HG02678 (cell line): Measurements from ENCODE around the gene EED.
"Not testable (repeated sequence)": the region's sequence is repeated elsewhere in the genome, so short reads cannot be mapped to it uniquely, and the experiment has no call there.

Experiments used
- ATAC-seq: cut with Tn5 transposase; IDR thresholded peaks from one replicate; pipeline ENCODE4 v1.9.1; 2021; ENCODE audit warnings: mild to moderate bottlenecking, moderate library complexity; ENCODE audit not compliant: unreplicated experiment

The EED gene

DNA sequence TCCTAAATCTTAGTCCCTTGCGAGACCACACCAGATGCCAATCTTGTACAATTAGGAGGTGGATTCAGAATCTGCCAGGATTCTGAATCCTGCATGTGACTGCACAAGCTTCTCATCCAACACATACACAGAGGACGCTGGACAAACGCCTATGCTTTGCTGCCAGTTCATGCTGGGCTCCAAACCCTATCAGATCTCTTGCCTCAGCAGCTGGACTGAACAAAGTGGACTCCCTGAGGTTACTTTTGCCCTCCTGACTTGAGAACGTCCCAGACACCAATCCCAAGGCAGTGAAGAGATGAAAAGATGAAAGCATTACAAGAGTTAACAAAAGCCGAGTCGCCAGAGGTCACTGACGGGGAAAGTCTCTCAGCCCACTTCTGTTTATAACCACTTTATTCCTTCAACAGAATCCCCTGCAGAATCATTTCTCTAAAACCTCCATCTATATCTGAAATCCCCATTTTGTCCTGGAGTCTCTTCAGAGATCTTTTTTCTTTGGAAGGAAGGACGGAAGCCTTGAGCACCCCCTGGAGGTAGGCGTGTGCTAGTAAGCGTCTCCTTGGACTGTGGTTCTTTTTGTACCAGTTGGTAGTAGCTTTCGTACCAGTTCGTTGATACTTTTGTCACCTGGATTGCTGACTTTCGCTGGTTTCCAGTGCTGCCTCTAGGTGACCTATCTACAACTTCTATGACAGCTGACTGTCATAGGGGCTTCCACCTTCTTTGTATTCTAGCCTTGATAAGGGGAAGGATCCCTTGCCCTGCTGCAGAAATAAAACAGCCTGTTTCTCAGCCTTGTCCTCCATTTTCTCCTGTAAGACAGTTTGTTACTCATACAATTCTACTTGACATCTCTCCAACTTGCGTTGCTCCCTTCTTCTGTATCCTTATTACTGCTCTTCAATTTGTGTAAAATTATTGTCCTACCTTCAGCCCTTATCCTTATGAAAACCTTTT lies 26.1 kb upstream of the EED start:
- ATAC-seq = peak; percentile 44

DNA sequence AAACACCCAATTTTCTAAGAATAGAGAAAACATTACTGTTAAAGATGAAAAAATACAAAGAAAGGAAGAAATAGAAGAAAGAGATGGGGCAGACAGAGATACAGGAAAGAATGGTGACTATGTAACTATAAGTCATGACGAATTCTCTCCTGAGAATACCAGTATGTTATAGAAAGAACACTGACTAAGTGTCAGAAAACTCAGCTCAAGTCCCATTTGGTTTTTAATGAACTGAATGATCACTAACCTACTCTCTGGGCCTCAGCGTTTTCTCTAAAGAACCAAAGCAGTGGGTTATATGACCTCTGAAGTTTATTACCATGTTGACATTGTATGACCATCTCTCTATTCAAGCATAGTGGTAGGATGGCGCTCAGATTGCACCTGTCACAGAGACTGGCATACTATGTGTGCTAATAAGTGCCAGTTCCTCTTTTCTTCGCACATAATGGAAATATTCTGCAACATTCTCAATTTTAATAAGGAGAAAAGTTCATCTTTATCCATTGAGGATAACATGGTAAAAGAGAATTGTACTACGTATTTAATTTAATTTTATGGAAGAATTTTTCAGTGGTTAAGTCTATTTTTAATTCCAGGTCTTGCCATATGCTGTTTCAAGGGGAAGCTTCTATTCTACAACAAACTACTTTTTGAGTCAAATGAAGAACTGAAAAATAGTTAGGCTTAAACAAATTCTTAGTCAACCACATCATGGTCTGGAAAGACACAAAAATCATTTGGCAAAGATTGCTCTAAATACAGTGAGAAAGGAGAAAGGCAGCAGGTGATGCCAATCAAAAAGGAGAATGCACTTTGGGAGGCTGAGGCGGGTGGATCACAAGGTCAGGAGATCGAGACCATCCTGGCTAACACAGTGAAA lies 25.0 kb upstream of the EED start:
- peak; percentile 66 for ATAC-seq

DNA sequence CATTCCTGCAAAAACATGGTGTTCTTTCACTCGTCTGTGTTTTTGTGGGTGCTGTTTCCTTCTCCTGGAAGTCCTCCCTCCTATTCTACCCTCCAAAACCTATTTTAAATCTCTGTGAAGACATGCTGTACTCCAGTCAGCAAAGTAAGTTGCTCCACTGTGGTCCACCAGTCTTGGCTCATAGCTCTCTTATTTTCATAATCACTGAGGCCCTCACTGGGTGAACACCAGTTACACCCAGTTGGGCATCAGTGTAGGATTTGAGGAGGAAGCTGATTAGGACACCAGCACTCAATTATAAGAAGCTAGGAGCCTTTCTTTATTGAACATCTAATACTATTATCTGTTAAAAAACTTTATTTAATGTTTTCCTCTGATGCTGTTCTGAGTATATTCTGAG lies 23.9 kb upstream of the EED start:
- ATAC-seq = no peak

DNA sequence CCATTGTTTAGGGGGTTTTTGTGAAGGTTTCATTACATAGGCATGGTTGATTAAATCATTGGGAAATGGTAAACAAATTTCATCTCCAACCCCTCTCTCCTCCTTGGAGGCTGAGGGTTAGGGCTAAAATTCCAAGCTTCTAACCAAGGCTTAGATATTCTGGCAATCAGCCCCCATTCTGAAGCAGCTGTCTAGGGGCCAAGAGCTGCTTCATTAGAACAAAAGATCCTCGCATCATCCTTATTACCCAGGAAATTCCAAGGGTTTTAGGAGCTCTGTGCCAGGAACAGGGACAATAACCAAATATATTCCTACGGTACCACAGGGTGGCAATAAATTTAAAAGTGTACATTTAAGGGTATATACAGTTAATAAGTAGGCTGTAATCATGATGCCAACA lies 22.5 kb upstream of the EED start:
- ATAC-seq = no peak

DNA sequence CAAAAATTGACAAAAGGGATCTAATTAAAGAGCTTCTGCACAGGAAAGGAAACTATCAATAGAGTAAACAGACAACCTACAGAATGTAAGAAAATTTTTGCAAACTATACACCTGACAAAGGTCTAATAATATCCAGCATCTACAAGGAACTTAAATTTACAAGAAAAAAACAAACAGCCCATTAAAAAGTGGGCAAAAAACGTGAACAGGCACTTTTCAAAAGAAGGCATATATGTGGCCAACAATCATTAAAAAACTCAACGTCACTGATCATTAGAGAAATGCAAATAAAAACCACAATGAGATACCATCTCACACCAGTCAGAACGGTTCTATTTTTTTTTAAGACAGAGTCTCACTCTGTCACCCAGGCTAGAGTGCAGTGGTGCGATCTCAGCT lies 20.0 kb upstream of the EED start:
- ATAC-seq = not testable (repeated sequence)

DNA sequence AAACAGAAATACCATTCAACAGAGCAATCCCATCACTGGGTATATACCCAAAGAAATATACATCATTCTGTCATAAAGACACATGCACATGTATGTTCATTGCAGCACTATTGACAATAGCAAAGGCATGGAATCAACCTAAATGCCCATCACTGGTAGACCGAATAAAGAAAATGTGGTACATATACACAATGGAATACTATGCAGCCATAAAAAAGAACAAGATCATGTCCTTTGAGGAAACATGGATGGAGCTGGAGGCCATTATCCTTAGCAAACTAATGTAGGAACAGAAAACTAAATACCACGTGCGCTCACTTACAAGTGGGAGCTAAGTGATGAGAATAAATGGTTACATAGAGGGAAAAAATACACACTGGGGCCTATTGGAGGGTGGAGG lies 19.2 kb upstream of the EED start:
- ATAC-seq = not testable (repeated sequence)

DNA sequence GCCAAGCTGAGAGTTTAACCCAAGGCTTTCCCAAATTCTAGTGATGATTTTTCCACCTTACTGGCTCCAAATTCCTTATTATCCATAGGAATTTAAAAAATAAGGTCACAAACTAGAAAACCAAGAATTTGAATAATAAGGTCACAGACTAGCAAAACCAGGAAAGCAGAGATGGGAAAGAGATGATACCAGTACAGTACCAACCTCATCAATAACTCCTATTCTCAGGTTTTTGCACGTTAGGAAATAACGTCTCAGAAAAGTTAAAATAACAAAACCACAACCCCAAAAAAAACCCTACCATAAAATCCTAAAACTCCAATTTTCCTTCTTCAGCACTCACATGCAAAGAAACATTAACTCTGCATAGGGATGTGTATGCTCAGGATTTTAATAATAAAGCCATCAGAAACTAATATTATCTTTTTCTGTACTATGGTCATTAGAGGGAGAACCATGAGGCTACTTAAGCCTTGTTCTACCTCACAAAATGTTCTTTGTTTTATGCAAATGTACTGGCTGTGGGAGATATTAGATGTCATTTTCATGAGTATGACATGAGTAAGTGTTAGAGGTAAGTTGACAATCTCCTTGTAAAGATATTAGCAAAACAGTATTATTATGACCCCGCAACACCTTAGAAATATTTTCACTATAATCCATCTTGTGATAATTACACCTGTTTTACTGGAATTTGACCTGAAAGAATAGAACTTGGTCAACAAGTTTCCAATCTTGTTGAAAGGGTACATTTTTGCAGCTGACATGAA lies 16.1 kb upstream of the EED start:
- no peak for ATAC-seq

DNA sequence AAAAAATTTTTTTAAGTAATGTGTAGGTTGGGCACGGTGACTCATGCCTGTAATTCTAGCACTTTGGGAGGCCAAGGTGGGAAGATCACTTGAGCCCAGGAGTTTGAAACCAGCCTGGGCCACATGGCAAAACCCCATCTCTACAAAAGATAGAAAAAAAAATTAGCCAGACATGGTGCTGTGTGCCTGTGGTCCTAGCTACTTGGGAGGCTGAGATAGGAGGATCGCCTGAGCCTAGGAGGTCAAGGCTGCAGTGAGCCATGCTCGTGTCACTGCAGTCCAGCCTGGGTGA lies 15.6 kb upstream of the EED start:
- not testable (repeated sequence) for ATAC-seq

DNA sequence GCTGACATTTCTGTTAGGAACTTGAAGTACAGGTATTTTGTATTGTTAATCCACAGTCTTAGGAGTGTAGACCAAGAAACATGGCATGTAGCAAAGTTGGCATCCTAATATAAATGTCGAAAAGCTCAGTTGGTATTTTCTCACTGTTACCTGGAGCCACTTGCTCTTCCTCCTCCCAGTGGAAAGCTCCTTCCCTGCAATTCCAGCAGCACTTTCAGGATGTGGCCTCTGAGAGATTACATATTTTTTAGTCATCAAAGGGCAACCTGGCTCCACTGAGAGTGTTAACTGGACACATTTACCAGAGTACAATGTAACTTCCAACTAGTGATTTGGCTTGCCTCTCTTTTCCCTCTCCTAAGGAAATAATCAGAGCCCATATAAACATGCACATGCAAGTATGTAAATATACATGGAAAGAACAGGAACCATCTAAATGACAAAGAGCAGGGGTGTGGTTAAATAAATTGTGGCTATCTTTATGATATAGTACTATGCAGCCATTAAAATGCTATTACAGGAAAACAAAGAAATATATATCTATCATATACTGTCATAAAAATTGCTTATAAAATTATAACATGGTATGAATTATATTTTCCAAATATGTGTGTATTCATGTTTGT lies 14.3 kb upstream of the EED start:
- ATAC-seq = no peak

DNA sequence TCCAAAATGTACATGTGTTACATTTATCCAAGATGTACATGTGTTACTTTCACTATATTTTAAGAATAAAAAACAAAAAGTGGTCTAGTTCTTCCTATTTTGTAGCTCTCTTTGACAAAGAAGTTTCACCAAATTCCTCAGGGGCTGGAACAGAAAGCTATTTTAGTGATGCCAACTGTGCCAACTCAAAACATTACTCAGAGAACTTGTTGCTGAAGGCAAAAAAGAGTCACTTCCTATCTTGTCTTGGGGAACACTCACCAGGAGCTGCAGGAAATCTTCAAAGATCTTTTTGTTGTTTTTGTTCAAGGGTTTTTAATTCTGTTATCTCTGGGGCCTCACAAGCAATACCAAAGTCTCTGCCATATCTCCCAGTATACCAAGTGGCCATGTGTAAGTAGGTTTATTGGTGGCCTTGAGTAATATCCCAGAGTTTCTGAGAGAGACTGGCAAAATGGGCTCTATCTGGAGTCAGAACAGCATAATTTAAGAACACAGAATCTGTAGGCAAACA lies 13.6 kb upstream of the EED start:
- ATAC-seq = no peak

DNA sequence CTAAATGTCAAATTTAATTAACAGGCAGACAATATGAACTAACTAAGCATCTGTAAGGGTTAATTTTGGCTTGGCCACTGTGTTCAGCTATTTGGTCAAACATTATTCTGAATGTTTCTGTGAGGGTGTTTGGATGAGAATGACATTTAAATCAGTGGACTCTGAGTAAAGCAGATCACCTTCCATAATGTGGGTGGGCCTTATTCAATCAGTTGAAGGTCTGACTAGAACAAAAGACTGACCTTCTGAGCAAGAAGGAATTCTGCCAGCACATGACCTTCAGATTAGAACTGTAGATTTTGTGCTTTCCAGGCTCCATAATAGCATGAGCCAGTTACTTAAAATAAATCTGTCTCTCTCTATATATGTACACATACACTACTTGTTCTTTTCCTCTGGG lies 12.0 kb upstream of the EED start:
- no peak for ATAC-seq

DNA sequence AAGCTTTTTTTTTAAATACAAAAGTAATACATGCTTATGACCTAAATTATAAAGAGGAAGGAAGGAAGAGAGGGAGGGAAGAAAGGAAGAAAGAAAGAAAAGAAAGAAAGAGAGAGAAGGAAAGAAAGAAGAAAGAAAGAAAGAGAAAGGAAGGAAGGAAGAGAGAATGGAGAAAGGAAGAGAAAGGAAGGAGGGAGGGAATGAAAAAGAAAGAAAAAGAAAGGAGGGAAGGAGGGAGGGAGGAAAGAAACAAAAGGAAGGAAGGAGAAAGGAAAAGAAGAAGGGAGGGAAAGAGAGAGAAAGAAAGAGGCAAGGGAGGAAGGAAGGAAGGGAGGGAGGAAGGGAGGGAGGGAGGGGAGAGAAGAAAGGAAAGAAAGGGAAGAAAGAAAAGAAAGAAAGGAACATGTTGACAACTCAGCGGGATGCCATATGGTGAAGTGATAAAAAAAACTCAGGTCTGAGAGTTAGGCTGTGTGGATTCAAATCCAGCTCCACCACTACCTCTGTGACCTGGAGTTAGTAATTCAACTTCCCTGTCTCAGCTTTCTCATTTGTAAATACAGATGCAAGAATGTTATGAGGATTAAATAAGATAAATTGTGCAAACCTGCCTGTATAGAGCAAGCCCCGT lies 9.6 kb upstream of the EED start:
- ATAC-seq = no peak

DNA sequence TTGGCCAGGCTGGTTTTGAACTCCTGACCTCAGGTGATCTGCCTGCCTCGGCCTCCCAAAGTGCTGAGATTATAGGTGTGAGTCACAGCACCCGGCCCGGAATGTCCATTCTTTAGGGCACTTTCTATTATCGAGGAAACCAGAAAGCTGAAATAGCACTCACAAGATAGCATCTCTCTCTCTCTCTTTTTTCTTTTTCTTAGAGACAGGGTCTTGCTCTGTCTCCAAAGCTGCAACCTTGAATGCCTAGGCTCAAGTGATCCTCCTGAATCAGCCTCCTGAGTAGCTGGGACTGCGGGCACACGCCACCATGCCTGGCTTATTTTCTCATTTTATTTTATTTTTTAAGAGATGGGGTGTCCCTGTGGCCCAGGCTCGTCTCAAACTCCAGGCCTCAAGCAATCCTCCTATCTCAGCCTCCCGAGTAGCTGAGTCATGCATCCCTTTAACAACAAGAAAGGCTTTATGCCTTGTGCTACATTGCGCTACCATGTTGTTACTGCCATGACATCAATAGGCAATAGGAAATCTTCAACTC lies 7.2 kb upstream of the EED start:
- no peak for ATAC-seq

DNA sequence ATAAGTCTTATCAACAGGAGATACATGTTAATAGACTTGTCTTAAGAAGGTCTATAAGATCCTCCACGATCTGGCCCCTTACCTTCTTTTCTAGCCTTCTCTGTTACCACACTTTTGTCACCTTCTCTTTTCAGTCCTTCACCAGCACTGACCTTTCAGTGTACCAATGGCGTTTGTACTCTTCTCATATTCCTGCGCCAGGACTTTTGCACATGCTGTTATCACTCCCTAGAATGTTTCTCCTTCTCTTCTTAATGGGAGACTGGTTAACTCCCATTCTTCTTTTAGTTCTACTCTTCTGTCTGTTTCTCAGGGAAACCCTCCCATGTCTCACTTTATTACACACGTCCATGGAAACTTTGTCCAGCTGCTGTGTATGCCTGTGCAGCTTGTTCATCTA lies 4.4 kb upstream of the EED start:
- ATAC-seq = no peak

DNA sequence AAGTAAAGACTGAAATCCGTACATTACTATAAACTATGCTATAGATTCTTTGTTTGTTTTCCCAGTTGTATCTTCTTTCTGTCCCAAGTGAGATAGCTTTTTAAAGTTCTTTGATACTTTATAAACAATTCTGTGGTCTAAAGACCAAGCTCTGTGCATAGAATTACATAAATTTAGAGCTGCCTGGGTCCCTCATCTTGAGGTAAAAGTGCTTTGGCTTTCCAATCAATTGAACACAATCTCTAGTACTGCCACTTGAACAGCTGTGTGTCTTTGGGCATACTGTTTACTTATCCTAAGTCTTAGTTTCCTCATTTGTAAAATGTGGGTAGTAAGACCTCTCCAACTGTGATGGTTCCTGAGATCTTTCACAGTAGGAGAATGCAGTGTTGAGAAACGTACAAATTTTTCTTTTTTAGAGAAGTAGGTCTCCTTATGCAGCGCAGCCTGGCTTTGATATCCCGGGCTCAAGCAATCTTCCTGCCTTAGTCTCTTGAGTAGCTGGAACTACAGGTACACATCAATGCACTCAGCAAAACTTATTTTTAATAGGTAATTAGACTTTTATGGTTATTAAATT lies 2.5 kb upstream of the EED start:
- ATAC-seq = no peak

DNA sequence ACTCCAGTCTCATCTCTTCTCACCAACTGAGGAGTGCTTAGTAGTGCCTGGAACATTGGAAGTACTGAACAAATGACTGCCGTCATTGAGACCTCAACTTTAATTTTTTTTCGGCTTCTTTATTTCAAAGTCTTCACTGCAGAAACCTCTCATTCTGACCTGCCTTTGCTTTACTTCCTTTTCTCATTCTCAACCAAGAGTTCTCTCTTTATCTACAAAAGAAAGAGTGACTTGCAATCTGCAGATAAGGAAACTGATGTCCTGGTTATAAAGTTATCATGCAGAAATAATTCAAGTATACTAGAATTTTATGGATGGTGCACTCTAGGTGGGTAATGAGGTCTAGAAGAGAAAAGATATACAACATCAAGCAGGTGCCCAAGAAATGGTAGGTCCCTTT lies 1.2 kb upstream of the EED start:
- no peak for ATAC-seq

DNA sequence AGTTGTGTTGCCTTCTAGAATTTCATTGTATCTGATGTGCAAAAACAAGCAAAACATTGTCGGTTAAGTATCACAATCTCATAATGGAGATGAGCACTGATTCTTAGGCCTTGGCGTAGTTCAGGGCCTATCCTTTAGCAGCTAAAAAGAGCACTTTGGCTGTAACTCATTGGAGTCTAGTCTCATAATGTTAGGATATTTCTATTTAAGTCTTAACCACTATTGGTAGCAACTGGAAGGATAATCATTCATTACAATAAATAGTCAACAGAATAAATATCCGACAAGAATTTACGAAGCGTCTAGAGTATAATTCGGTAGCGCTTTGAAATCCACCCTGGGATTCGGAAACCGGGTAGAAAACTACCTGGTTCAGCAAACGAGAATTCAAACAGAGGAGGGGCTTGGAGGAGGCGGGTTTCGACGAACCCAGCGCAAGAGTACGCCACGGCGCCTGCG lies 461 bp upstream of the EED start:
- ATAC-seq = peak; percentile 73

DNA sequence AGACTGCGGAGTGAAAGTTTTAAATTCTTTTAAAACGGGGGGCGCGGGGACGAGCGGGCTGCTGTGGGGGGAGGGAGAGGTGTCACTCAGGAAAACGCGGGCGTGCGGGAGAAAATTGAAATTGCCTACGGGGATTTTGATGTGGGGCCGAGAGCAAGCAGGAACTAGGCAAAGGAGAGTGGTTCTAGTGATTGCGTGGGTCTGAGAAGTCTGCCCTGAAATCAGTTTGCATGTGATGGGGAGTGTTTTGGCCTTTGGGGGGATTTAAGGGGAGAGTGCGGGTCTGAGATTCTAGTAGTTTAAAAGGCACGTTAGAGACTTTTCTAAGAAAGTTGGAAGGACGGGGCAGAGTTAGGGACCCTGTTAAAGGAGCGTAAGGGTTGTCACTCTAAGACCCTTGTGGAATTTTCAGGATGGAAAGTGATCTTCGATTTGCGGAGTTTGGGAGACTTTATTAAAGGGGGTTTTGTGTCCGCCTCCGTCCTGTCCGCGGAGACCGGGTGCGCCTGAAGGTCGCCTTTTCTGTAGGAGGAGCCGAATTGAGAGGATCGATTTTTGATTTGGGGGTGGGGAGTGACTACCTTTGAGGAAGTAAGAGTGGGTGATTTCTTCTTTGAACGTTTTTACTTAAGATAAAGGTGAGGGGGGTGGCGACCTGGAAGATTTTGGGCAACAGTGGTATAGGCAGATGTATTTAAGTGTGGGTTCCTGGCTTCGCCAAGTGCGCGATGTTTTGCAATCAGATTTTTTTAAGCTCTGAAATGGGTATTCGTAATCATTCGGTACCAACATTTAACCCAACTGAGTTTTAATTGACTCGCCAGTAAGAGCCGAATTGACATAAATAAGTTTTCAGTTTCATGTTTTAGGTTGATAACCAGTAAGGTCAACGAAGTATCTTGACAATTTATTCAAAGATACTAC lies 1.1 kb downstream of the EED start:
- ATAC-seq = peak; percentile 0
